ENCODE results near the gene GAB1.

GAB1 gene

DNA sequence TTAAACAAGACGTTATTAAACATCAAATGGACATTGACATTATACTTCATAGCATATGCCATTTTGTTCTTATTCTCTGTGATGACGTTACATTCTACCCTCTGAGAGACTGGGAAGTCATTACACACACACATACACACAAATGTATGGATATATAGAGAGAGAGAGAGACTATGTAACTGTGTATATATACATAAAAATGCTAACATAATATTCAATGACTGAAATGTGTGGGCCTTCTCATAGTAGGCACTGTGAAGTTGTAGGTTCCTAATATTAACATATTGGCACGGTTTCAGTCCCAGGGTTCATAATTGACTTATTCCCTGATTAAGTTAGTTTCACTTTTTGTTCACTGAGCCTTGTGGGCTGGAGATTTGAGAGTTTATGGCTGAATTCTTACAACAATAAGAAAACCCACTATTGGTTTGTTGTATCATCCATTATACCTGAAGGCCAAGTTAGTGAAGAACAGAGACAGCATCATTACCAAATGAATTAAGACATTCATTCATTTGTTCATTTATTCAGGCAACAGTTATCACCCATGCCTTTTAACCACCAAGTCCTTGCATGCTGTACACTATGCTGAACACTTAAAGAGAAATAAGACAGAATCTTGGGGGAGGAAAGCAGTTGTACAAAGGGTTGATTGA lies 68.5 kb downstream of the GAB1 start:
- no peak overlapping the region for H3K27ac ChIP-seq (ENCODE audit: low read depth, low read length)
- no peaks in the 10 kb centered on the region for H3K27me3 ChIP-seq (ENCODE audit: low read length)
- no peaks in the 10 kb centered on the region for H3F3A ChIP-seq (ENCODE audit: insufficient read depth)
- no peak overlapping the region for H3K9ac ChIP-seq (ENCODE audit: low read length)
- H3K4me3 ChIP-seq (ENCODE audit: insufficient read depth, low read length, poor library complexity, severe bottlenecking): no peak overlapping the region
- no peak overlapping the region for H2AFZ ChIP-seq (ENCODE audit: low read depth, low read length, severe bottlenecking)
- H3K9me2 ChIP-seq (replicated peaks; ENCODE audit: insufficient read depth, low read length): no peaks in the 10 kb centered on the region
- TF ChIP-seq EZH2phosphoT487 (conservative IDR thresholded peaks at IDR 0.05; ENCODE audit: low read length): no peak
- TF ChIP-seq, protein P1, sequence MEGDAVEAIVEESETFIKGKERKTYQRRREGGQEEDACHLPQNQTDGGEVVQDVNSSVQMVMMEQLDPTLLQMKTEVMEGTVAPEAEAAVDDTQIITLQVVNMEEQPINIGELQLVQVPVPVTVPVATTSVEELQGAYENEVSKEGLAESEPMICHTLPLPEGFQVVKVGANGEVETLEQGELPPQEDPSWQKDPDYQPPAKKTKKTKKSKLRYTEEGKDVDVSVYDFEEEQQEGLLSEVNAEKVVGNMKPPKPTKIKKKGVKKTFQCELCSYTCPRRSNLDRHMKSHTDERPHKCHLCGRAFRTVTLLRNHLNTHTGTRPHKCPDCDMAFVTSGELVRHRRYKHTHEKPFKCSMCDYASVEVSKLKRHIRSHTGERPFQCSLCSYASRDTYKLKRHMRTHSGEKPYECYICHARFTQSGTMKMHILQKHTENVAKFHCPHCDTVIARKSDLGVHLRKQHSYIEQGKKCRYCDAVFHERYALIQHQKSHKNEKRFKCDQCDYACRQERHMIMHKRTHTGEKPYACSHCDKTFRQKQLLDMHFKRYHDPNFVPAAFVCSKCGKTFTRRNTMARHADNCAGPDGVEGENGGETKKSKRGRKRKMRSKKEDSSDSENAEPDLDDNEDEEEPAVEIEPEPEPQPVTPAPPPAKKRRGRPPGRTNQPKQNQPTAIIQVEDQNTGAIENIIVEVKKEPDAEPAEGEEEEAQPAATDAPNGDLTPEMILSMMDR (IDR thresholded peaks at IDR 0.05; ENCODE audit: insufficient read depth, low read length, poor library complexity, severe bottlenecking): no peak
- H3K79me2 ChIP-seq (ENCODE audit: insufficient read depth, low read length): no peaks in the 10 kb centered on the region
- no peak overlapping the region for H3K4me2 ChIP-seq (ENCODE audit: low read depth, low read length, poor library complexity, severe bottlenecking)
- no peaks in the 10 kb centered on the region for H3K9me3 ChIP-seq (ENCODE audit: insufficient read depth, low read length)
- H3K36me3 ChIP-seq (ENCODE audit: low read length): no peaks in the 10 kb centered on the region
- no peaks in the 10 kb centered on the region for H4K20me1 ChIP-seq (ENCODE audit: low read depth, low read length)

DNA sequence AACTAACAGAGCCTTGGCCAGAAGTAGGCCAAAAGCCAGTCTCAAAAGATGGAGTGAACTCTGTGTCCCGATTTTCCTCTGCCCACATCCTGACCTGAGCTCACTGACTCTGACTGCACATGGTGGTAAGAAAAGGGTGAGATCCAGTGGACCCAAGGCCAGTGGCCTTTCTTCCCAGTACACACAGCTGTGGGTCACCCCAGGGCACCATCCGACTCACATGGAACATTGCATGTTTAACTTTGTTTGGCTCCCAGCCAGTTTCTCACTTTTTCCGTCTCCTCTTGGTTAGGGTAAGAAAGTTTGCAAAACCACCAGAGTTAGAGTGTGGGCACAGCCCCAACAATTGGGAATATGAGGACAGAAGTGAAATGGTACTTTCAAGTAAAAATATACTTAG lies 69.8 kb downstream of the GAB1 start:
- Histone ChIP-seq H3K27ac (ENCODE audit: low read depth, low read length) (no peak overlapping the region), H4K20me1 (ENCODE audit: low read depth, low read length) (no peaks in the 10 kb centered on the region), H3K9me2 (replicated peaks; ENCODE audit: insufficient read depth, low read length) (no peaks in the 10 kb centered on the region), H3K9me3 (ENCODE audit: insufficient read depth, low read length) (no peaks in the 10 kb centered on the region), H3K9ac (ENCODE audit: low read length) (no peak overlapping the region), H3K36me3 (ENCODE audit: low read length) (no peaks in the 10 kb centered on the region), H3K4me2 (ENCODE audit: low read depth, low read length, poor library complexity, severe bottlenecking) (no peak overlapping the region), H3K4me3 (ENCODE audit: insufficient read depth, low read length, poor library complexity, severe bottlenecking) (no peak overlapping the region), H3K79me2 (ENCODE audit: insufficient read depth, low read length) (no peaks in the 10 kb centered on the region), H3F3A (ENCODE audit: insufficient read depth) (no peaks in the 10 kb centered on the region), H3K27me3 (ENCODE audit: low read length) (no peaks in the 10 kb centered on the region), H2AFZ (ENCODE audit: low read depth, low read length, severe bottlenecking) (no peak overlapping the region)
- TF ChIP-seq, protein P1 (IDR thresholded peaks at IDR 0.05; ENCODE audit: insufficient read depth, low read length, poor library complexity, severe bottlenecking): no peak

DNA sequence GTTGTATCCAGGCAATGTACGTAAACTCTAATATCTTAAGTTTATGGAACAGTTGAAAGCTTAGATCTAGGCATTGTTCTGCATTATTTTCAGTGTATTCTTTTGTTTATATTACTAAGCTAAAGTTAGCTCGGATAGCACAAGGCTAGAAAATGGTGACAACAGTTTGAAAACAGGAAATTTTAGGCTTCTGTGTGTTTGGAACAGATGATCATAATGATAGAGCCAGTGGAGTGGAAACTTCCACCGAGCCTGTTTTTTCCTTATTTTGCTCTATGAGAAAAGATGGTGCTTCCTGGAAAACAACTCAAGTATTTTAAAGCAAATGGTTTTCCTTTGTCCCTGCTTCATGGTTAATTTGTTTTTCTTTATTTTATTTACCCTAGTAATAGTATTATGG lies 70.8 kb downstream of the GAB1 start:
- Histone ChIP-seq H3K9ac (ENCODE audit: low read length) (no peak overlapping the region), H3K27me3 (ENCODE audit: low read length) (no peaks in the 10 kb centered on the region)

More for the DNA sequence above, 70.8 kb downstream of the GAB1 start:
- Histone ChIP-seq H2AFZ (ENCODE audit: low read depth, low read length, severe bottlenecking) (no peak overlapping the region), H3K4me3 (ENCODE audit: insufficient read depth, low read length, poor library complexity, severe bottlenecking) (no peak overlapping the region), H3K79me2 (ENCODE audit: insufficient read depth, low read length) (no peaks in the 10 kb centered on the region), H3K9me2 (replicated peaks; ENCODE audit: insufficient read depth, low read length) (no peaks in the 10 kb centered on the region), H3K27ac (ENCODE audit: low read depth, low read length) (no peak overlapping the region), H3K36me3 (ENCODE audit: low read length) (no peaks in the 10 kb centered on the region), H3K9me3 (ENCODE audit: insufficient read depth, low read length) (no peaks in the 10 kb centered on the region), H4K20me1 (ENCODE audit: low read depth, low read length) (no peaks in the 10 kb centered on the region), H3F3A (ENCODE audit: insufficient read depth) (no peaks in the 10 kb centered on the region), H3K4me2 (ENCODE audit: low read depth, low read length, poor library complexity, severe bottlenecking) (no peak overlapping the region)
- TF ChIP-seq EZH2phosphoT487 (conservative IDR thresholded peaks at IDR 0.05; ENCODE audit: low read length): no peak
- TF ChIP-seq, protein P1 (IDR thresholded peaks at IDR 0.05; ENCODE audit: insufficient read depth, low read length, poor library complexity, severe bottlenecking): no peak

Measured in SU-DHL-6 (cell line).